Measurements from ENCODE around the gene ZNF92. TPM values are rescaled to one million over a fixed set of nuclear protein-coding genes. Genes with fewer than 3 reads are reported as not detected.

Gene ZNF92
- 1 to 10 TPM; 2.4 to 4.2 (median 3.6) TPM for total RNA-seq
- polyA plus RNA-seq: 1 to 10 TPM; 1.8 to 3.3 TPM
- long read RNA-seq, donor 1, partial matches to known transcripts: 0 of 3 reads
- long read RNA-seq, donor 1, other reads (novel, unspliced or antisense): 0 of 3 reads
- long read RNA-seq, donor 2, transcript ZNF92-201 (4 exons, 3,210 nt): major isoform, 10 of 11 reads
- long read RNA-seq, donor 2, partial matches to known transcripts: 0 of 11 reads
- long read RNA-seq, donor 2, other reads (novel, unspliced or antisense): 0 of 11 reads
- long read RNA-seq, donor 3, transcript ZNF92-201 (4 exons, 3,210 nt): major isoform, 13 of 14 reads
- long read RNA-seq, donor 3, partial matches to known transcripts: 0 of 14 reads
- long read RNA-seq, donor 3, other reads (novel, unspliced or antisense): 0 of 14 reads

DNA sequence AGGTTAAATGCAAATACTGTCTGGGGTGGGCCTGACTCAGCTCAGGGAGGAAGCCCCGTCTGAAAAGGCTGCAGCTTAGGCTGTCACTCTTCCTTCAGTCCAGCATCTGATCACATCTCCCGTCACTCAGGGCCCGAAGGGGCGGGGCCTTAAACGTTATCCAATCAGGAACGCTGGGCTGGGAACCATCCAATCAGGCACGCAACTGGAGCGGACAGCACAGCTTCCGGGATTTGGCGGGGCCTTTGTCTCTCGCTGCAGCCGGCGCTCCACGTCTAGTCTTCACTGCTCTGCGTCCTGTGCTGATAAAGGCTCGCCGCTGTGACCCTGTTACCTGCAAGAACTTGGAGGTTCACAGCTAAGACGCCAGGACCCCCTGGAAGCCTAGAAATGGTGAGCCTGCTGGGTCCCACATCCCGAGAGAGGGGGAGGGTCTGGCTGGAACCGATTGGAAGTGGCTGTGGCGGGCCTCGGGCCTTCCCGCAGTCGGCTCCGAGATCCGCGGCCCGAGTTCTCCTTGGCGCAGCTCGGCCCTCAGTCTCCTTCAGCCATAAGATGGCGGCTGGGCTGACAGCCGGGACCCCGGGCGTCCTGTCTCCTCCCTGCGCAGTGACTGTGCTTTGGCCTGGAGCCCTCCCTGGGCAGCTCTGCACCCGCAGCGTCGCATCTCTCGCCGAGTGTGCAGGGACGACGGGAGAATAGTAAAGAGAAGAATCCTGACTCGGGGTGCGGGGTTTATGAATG is at the start of gene ZNF92:
ZNF92 (plus strand) TSS at position 248 of the 744 bp plus-strand sequence; CDS start at position 391, 143 bp downstream.
- H3K4me1 ChIP-seq: peaks cover 0 to 21% (median 16%) of the 10 kb centered on the region in 9 donors
- DNase-seq: peak; percentile 95 to 98
- peaks cover 0 to 20% (median 0%) of the 10 kb centered on the region in 9 donors for H3K36me3 ChIP-seq
- TF ChIP-seq, protein P1, sequence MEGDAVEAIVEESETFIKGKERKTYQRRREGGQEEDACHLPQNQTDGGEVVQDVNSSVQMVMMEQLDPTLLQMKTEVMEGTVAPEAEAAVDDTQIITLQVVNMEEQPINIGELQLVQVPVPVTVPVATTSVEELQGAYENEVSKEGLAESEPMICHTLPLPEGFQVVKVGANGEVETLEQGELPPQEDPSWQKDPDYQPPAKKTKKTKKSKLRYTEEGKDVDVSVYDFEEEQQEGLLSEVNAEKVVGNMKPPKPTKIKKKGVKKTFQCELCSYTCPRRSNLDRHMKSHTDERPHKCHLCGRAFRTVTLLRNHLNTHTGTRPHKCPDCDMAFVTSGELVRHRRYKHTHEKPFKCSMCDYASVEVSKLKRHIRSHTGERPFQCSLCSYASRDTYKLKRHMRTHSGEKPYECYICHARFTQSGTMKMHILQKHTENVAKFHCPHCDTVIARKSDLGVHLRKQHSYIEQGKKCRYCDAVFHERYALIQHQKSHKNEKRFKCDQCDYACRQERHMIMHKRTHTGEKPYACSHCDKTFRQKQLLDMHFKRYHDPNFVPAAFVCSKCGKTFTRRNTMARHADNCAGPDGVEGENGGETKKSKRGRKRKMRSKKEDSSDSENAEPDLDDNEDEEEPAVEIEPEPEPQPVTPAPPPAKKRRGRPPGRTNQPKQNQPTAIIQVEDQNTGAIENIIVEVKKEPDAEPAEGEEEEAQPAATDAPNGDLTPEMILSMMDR (IDR thresholded peaks at IDR 0.05): no peak
- H3K9me3 ChIP-seq: no peaks in the 10 kb centered on the region
- ATAC-seq: peak; percentile 99 to 100 (median 100)
- H3K4me3 ChIP-seq: peak within 1 kb of the TSS; percentile 74 to 95 (median 85)
- peak within 1 kb of the TSS; percentile 74 to 92 (median 85) for H3K27ac ChIP-seq
- intact Hi-C loops (cut with DNase I): no loop called here
- H3K27me3 ChIP-seq: no peaks in the 10 kb centered on the region
- 0% methylated on average over 44 of the region's 44 CpGs for WGBS, 2 donors

DNA sequence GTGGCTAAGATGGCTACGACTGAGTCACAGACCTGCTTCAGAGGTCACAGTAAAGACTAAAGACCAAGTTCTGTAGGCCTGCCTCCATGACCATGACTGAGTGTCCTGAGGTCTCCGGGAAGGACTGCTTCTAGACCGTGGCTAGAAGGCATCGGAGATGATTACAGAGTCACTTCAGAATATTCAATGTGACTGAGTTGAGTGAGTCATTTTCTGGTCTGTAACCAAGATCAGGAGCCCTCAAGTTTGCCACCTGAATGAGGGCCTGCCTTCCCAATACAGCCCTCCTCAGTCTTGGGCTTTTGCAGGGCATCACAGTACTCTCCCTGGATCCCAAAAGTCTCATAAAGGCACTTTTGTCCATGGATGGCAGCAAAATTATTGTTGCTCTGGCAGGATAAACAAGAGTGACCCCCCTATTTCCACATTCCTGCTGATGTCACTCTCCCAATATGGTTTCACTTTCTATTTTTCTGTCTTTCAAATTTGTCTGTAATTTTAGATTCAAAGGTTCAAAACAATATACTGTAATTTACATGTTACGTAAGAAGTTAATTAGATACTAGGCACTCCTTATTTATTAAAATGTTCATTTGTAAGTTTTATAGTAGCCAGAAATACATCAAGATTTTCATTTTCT is 47.7 kb upstream of the ZNF92 start:
- H3K4me1 ChIP-seq: no peaks in the 10 kb centered on the region
- 91 to 92% methylated on average over 5 of the region's 5 CpGs for WGBS, 2 donors
- no peak overlapping the region for H3K27ac ChIP-seq
- H3K9me3 ChIP-seq: no peaks in the 10 kb centered on the region
- no peak for ATAC-seq
- H3K27me3 ChIP-seq: no peaks in the 10 kb centered on the region
- no peak for DNase-seq
- TF ChIP-seq, protein P1 (IDR thresholded peaks at IDR 0.05): no peak
- intact Hi-C loops (cut with DNase I): no loop called here
- no peaks in the 10 kb centered on the region for H3K36me3 ChIP-seq
- no peak overlapping the region for H3K4me3 ChIP-seq

DNA sequence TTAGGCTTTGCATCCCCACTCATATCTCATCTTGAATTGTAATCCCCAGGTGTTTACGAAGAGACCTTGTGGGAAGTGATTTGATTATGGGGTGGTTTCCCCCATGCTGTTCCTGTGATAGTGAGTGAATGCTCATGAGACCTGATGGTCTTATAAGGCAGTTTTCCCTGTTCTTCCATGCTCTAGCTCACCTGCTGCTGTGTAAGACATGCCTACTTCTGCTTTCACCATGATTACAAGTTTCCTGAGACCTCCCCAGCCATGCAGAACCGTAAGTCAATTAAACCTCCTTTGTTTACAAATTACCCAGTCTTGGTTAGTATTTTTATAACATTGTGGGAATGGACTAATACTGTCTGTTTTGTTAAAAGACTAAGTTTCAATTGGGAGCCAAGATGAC is 35.3 kb upstream of the ZNF92 start:
- TF ChIP-seq, protein P1 (IDR thresholded peaks at IDR 0.05): no peak
- ATAC-seq: no peak
- Histone ChIP-seq H3K27me3 (no peaks in the 10 kb centered on the region), H3K36me3 (no peaks in the 10 kb centered on the region), H3K4me3 (no peak overlapping the region), H3K27ac (no peak overlapping the region), H3K4me1 (no peaks in the 10 kb centered on the region), H3K9me3 (peaks cover 0 to 4% (median 0%) of the 10 kb centered on the region in 11 donors)
- 64 to 65% methylated on average over 2 of the region's 2 CpGs for WGBS, 2 donors
- DNase-seq: no peak
- intact Hi-C loops (cut with DNase I): no loop called here

DNA sequence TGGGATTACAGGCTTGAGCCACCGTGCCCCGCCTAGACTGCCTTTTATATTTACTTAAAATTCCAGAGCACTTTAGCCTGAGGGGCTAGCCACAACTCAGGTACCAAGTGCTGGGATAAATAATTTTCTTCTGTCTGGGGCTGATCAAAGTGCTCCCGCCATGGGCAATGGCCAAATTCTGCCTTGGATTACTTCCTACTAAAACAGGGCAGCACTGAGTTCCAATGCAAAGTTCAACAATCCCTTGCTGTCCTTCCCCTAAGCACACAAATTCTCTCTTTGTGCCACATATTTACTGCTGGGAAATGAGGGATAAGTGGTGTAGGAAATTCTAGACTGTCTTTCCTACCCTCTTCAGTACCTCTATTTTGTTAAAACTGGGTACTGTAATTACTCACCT is 34.4 kb upstream of the ZNF92 start:
- intact Hi-C loops (cut with DNase I): no loop called here
- no peaks in the 10 kb centered on the region for H3K27me3 ChIP-seq
- TF ChIP-seq, protein P1 (IDR thresholded peaks at IDR 0.05): no peak
- peaks cover 0 to 4% (median 0%) of the 10 kb centered on the region in 11 donors for H3K9me3 ChIP-seq
- H3K36me3 ChIP-seq: no peaks in the 10 kb centered on the region
- no peak overlapping the region for H3K27ac ChIP-seq
- no peak overlapping the region for H3K4me3 ChIP-seq
- WGBS, 2 donors: 92 to 95% methylated on average over 3 of the region's 3 CpGs
- no peaks in the 10 kb centered on the region for H3K4me1 ChIP-seq
- ATAC-seq (no peak), DNase-seq (no peak)
